Ishikawa (cell line): Measurements from ENCODE around the gene XKR3.

Source experiments
- CEBPB ChIP-seq: IDR thresholded peaks from 2 replicates; pipeline ENCODE4 v1.6.1; 2012
- CREB1 ChIP-seq: IDR thresholded peaks from 2 replicates; pipeline ENCODE4 v1.6.1; 2012; ENCODE audit warnings: low read depth
- EGR1 ChIP-seq: IDR thresholded peaks from 2 replicates; pipeline ENCODE4 v1.6.1; 2012
- EP300 ChIP-seq: IDR thresholded peaks from 2 replicates; pipeline ENCODE4 v1.6.1; 2012; ENCODE audit warnings: borderline replicate concordance
- FOXM1 ChIP-seq: IDR thresholded peaks from 2 replicates; pipeline ENCODE4 v1.6.1; 2012; ENCODE audit warnings: low read depth, borderline replicate concordance
- MAX ChIP-seq: IDR thresholded peaks from 2 replicates; pipeline ENCODE4 v1.6.1; 2012
- NFIC ChIP-seq: IDR thresholded peaks from 2 replicates; pipeline ENCODE4 v1.6.1; 2012
- RAD21 ChIP-seq: IDR thresholded peaks from 2 replicates; pipeline ENCODE4 v1.6.1; 2012; ENCODE audit warnings: low read depth
- TAF1 ChIP-seq: IDR thresholded peaks from 2 replicates; pipeline ENCODE4 v1.6.1; 2012; ENCODE audit warnings: low read depth, mild to moderate bottlenecking
- TCF12 ChIP-seq: IDR thresholded peaks from 2 replicates; pipeline ENCODE4 v1.6.1; 2012; ENCODE audit warnings: low read depth
- TEAD4 ChIP-seq: IDR thresholded peaks from 2 replicates; pipeline ENCODE4 v1.6.1; 2012
- USF1 ChIP-seq: IDR thresholded peaks from 2 replicates; pipeline ENCODE4 v1.6.1; 2012
- YY1 ChIP-seq: IDR thresholded peaks from 2 replicates; pipeline ENCODE4 v1.6.1; 2012; ENCODE audit warnings: low read depth
- ZBTB7A ChIP-seq: IDR thresholded peaks from 2 replicates; pipeline ENCODE4 v1.6.1; 2012; ENCODE audit warnings: low read depth
- TF ChIP-seq, protein P1 (sequence below): IDR thresholded peaks from 2 replicates; pipeline ENCODE4 v1.6.1; 2012; ENCODE audit warnings: low read depth, mild to moderate bottlenecking

The XKR3 gene

DNA sequence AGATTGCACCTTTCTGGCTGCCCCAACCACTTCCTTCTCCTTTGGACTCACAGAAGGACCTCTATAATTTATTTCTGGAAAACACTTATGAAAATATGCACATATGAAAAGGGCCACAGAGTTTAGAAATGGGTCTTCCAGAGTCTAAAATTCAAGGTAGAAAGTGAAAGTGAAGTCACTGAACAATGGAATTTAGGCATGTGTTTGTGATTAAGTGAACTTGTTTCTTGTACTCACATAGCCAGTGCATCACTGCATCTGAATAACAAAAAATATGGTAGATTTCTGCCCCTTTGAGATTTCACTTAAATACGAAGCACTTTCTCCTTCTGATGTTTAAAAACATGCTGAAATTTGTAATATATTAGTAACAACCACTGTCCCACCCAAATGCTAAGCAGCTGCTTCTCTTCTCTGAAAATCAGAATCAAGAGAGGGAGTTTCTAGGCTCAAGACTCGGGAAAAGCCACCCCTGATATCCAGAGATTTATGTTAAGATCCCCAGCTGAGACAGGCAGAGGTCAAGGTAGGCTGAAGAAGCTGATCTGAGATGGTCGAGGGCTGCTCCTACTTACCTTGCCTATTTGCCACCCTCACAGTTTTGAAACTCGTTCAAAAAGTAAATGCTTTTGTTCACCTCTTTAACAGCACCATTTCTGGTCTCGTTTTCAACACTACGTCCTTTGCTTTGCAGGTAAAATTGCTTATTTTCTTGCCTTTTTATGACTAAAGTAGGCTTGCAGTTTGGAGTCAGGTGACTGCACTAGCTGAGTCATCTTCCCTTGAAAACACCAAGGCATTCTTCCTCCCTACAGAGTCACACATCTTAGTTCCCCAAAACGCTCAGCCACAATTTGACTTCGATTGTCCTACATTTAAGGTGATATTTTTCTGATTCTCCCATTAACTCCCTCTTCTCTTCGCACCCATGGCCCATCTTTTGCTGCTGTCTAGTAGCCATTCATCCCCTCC is at the start of gene XKR3:
XKR3 (minus strand) TSS at position 696 of the 972 bp plus-strand sequence. CDS start 17,338 bp downstream, outside the sequence.
- TF ChIP-seq ZBTB7A = no peak
- no peak for TF ChIP-seq RAD21

DNA sequence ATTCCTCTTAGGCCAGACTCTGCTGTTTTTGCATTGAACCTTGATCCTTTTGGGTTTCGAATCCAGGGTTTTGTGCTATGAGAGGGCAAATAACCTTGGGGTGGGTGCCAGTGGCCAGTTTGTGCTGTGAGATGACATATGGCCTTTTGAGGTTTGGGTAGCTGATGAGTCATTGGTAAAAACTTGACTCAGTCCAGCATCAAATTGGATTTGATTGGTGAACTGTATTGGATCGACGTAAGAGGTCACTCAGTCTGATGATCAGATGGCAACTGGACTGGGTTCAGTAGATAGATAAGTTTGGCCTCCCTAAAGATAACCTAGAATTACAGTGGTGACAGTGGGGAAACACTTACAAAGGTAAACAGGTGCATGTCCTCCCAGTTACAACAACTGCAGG is 41.0 kb upstream of the XKR3 start:
- TF ChIP-seq TEAD4 (no peak), YY1 (no peak), CEBPB (no peak), FOXM1 (no peak), EP300 (no peak), RAD21 (no peak), EGR1 (no peak), ZBTB7A (no peak), NFIC (no peak), TCF12 (no peak), USF1 (no peak), CREB1 (no peak), TAF1 (no peak), MAX (no peak)
- TF ChIP-seq, protein P1, sequence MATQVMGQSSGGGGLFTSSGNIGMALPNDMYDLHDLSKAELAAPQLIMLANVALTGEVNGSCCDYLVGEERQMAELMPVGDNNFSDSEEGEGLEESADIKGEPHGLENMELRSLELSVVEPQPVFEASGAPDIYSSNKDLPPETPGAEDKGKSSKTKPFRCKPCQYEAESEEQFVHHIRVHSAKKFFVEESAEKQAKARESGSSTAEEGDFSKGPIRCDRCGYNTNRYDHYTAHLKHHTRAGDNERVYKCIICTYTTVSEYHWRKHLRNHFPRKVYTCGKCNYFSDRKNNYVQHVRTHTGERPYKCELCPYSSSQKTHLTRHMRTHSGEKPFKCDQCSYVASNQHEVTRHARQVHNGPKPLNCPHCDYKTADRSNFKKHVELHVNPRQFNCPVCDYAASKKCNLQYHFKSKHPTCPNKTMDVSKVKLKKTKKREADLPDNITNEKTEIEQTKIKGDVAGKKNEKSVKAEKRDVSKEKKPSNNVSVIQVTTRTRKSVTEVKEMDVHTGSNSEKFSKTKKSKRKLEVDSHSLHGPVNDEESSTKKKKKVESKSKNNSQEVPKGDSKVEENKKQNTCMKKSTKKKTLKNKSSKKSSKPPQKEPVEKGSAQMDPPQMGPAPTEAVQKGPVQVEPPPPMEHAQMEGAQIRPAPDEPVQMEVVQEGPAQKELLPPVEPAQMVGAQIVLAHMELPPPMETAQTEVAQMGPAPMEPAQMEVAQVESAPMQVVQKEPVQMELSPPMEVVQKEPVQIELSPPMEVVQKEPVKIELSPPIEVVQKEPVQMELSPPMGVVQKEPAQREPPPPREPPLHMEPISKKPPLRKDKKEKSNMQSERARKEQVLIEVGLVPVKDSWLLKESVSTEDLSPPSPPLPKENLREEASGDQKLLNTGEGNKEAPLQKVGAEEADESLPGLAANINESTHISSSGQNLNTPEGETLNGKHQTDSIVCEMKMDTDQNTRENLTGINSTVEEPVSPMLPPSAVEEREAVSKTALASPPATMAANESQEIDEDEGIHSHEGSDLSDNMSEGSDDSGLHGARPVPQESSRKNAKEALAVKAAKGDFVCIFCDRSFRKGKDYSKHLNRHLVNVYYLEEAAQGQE = no peak

- TF ChIP-seq NFIC (no peak), CEBPB (no peak), EP300 (no peak), FOXM1 (no peak), YY1 (no peak), CREB1 (no peak), MAX (no peak), USF1 (no peak), RAD21 (no peak), TAF1 (no peak), TCF12 (no peak)
Observed at GRCh38 chr22:16854631-16855030, 29.4 kb upstream of the XKR3 start.

DNA sequence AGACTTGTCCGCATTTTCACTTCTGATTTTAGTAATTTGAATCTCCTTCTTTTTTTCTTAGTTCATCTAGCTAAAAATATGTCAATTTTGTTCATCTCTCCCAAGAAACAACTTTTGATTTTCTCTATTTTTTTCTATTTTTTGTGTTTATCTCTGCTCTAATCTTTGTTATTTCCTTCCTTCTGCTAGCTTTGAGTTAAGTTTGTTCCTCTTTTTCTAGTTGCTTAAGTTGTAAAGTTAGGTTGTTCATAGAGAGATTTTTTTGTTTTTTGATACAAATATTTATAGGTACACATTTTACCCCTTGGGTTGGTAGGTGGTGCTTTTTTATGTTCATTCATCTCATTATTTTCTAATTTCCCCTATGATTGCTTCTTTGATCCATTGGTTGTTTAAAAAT is 22.1 kb upstream of the XKR3 start:
- TF ChIP-seq CEBPB = no peak
- TF ChIP-seq TEAD4 = no peak
- TF ChIP-seq, protein P1 = no peak
- TF ChIP-seq EGR1 = no peak
- TF ChIP-seq YY1 = no peak
- TF ChIP-seq TCF12 = no peak
- no peak for TF ChIP-seq CREB1
- no peak for TF ChIP-seq RAD21
- TF ChIP-seq TAF1 = no peak
- no peak for TF ChIP-seq MAX
- TF ChIP-seq NFIC = no peak
- no peak for TF ChIP-seq ZBTB7A
- no peak for TF ChIP-seq USF1
- no peak for TF ChIP-seq FOXM1
- no peak for TF ChIP-seq EP300

DNA sequence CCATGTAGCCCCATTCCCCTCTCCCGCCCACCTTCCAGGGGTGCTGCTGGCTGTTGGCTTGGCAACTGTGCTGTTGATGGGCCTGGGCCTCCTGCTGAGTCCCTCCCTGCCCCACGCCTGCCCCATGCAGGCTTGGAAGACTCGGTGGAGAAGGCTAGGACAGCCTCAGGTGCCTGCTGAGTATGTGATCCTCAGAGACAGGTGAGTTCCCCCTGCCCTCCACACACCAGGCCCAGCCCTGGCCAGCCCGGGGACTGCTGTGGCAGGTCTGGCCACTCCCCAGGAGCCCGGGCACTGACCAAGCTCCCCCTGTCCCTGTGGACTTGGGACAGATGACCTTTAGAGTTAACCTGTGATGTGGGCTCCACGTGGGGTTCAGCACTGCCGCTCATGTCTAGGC is 20.7 kb upstream of the XKR3 start:
- TF ChIP-seq YY1 (no peak), CREB1 (no peak), USF1 (no peak), TCF12 (no peak)
- TF ChIP-seq, protein P1 = no peak
